H1 (cell line): ENCODE measurements around the gene ASTL. TPM values are rescaled to one million over a fixed set of nuclear protein-coding genes. Genes with fewer than 3 reads are reported as not detected.

ENCODE experiments used
- EP300 ChIP-seq, 2 experiments: IDR thresholded peaks; 1 replicate in 1 of 2; 2 replicates in 1 of 2; pipeline ENCODE4 v1.6.1; 2011 to 2012; ENCODE audit warnings: low read depth in 2 of 2, low read length in 2 of 2, mild to moderate bottlenecking in 2 of 2, borderline replicate concordance in 1 of 2, inconsistent platforms in 1 of 2, moderate library complexity in 1 of 2
- HDAC2 ChIP-seq, 2 experiments: fragments of 300-600 bp in 1 of 2; sonication (generic) in 1 of 2; IDR thresholded peaks; 2 replicates each; pipeline ENCODE4 v1.6.1; 2011 to 2012; ENCODE audit warnings: low read depth in 2 of 2, low read length in 2 of 2, mild to moderate bottlenecking in 2 of 2, moderate library complexity in 2 of 2, borderline replicate concordance in 1 of 2, inconsistent platforms in 1 of 2
- RNF2 ChIP-seq: fragments of 200-900, 300-1000 bp; sonication (generic); IDR thresholded peaks from 2 replicates; pipeline ENCODE4 v1.7.1; 2016; ENCODE audit warnings: borderline replicate concordance, low read depth, mild to moderate bottlenecking, antibody characterized with exemption, low read length; ENCODE audit not compliant: poor library complexity, severe bottlenecking; ENCODE audit errors: missing control alignments
- RXRA ChIP-seq: IDR thresholded peaks from 2 replicates; pipeline ENCODE4 v1.6.1; 2011; ENCODE audit warnings: low read depth, mild to moderate bottlenecking, low read length, moderate library complexity; ENCODE audit not compliant: insufficient read depth
- TAF7 ChIP-seq: optimal IDR thresholded peaks from 2 replicates; pipeline ENCODE3; 2011; ENCODE audit warnings: low read depth, mild to moderate bottlenecking, inconsistent platforms, low read length, moderate library complexity, borderline replicate concordance
- YY1 ChIP-seq: IDR thresholded peaks from 2 replicates; pipeline ENCODE4 v1.6.1; 2011; ENCODE audit warnings: low read depth, mild to moderate bottlenecking, low read length
- polyA plus RNA-seq, 7 experiments: library from polyadenylated mRNA; depleted of rRNA in 3 of 7; stranded (reverse) in 5 of 7; unstranded in 2 of 7; fragments of >200 nt in 5 of 7; fragments of 200-250 nt in 2 of 7; gene quantifications; 1 replicate in 5 of 7; 2 replicates in 1 of 7; 4 replicates in 1 of 7; pipeline versions ENCODE4 v1.2.1 to v1.2.3, GENCODE V29; 2011 to 2013; ENCODE audit warnings: missing spikeins in 2 of 7, mixed read lengths in 2 of 7
- total RNA-seq: library from RNA; stranded (reverse); fragmentation: NEBNext Ultra II Directional; extraction: Animal tissue kit (Norgen Biotek cat#: 25700); gene quantifications from 2 replicates; pipeline ENCODE4 v1.2.1, GENCODE V29; 2021
- TF ChIP-seq, protein P1 (sequence below): fragments of 300-600 bp; sonication (generic); IDR thresholded peaks from 2 replicates; pipeline ENCODE4 v1.7.1; 2012; ENCODE audit warnings: low read length, moderate library complexity, mild to moderate bottlenecking, inconsistent platforms; ENCODE audit not compliant: insufficient replicate concordance

Gene ASTL
- total and polyA plus RNA-seq, 2 of the 8 experiments (the other 6 are each of a cell fraction or from before 2014, with no cell fraction given), result 0.60 to 1.4 TPM

- TF ChIP-seq EP300 (IDR thresholded peaks at IDR 0.05; ENCODE audit: borderline replicate concordance in 1 of 2, low read depth in 2 of 2, low read length in 2 of 2) (no peak), TAF7 (no peak), HDAC2 (IDR thresholded peaks at IDR 0.05; ENCODE audit: borderline replicate concordance in 1 of 2, low read depth in 2 of 2, low read length in 2 of 2) (no peak), RNF2 (no peak), RXRA (no peak), YY1 (no peak)
- TF ChIP-seq, protein P1, sequence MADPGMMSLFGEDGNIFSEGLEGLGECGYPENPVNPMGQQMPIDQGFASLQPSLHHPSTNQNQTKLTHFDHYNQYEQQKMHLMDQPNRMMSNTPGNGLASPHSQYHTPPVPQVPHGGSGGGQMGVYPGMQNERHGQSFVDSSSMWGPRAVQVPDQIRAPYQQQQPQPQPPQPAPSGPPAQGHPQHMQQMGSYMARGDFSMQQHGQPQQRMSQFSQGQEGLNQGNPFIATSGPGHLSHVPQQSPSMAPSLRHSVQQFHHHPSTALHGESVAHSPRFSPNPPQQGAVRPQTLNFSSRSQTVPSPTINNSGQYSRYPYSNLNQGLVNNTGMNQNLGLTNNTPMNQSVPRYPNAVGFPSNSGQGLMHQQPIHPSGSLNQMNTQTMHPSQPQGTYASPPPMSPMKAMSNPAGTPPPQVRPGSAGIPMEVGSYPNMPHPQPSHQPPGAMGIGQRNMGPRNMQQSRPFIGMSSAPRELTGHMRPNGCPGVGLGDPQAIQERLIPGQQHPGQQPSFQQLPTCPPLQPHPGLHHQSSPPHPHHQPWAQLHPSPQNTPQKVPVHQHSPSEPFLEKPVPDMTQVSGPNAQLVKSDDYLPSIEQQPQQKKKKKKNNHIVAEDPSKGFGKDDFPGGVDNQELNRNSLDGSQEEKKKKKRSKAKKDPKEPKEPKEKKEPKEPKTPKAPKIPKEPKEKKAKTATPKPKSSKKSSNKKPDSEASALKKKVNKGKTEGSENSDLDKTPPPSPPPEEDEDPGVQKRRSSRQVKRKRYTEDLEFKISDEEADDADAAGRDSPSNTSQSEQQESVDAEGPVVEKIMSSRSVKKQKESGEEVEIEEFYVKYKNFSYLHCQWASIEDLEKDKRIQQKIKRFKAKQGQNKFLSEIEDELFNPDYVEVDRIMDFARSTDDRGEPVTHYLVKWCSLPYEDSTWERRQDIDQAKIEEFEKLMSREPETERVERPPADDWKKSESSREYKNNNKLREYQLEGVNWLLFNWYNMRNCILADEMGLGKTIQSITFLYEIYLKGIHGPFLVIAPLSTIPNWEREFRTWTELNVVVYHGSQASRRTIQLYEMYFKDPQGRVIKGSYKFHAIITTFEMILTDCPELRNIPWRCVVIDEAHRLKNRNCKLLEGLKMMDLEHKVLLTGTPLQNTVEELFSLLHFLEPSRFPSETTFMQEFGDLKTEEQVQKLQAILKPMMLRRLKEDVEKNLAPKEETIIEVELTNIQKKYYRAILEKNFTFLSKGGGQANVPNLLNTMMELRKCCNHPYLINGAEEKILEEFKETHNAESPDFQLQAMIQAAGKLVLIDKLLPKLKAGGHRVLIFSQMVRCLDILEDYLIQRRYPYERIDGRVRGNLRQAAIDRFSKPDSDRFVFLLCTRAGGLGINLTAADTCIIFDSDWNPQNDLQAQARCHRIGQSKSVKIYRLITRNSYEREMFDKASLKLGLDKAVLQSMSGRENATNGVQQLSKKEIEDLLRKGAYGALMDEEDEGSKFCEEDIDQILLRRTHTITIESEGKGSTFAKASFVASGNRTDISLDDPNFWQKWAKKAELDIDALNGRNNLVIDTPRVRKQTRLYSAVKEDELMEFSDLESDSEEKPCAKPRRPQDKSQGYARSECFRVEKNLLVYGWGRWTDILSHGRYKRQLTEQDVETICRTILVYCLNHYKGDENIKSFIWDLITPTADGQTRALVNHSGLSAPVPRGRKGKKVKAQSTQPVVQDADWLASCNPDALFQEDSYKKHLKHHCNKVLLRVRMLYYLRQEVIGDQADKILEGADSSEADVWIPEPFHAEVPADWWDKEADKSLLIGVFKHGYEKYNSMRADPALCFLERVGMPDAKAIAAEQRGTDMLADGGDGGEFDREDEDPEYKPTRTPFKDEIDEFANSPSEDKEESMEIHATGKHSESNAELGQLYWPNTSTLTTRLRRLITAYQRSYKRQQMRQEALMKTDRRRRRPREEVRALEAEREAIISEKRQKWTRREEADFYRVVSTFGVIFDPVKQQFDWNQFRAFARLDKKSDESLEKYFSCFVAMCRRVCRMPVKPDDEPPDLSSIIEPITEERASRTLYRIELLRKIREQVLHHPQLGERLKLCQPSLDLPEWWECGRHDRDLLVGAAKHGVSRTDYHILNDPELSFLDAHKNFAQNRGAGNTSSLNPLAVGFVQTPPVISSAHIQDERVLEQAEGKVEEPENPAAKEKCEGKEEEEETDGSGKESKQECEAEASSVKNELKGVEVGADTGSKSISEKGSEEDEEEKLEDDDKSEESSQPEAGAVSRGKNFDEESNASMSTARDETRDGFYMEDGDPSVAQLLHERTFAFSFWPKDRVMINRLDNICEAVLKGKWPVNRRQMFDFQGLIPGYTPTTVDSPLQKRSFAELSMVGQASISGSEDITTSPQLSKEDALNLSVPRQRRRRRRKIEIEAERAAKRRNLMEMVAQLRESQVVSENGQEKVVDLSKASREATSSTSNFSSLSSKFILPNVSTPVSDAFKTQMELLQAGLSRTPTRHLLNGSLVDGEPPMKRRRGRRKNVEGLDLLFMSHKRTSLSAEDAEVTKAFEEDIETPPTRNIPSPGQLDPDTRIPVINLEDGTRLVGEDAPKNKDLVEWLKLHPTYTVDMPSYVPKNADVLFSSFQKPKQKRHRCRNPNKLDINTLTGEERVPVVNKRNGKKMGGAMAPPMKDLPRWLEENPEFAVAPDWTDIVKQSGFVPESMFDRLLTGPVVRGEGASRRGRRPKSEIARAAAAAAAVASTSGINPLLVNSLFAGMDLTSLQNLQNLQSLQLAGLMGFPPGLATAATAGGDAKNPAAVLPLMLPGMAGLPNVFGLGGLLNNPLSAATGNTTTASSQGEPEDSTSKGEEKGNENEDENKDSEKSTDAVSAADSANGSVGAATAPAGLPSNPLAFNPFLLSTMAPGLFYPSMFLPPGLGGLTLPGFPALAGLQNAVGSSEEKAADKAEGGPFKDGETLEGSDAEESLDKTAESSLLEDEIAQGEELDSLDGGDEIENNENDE, result no peak
Observed at GRCh38 chr2:96111257-96111640, 27.1 kb downstream of the ASTL start (continued).
